SW 1271 (cell line): ENCODE measurements around the gene C2CD4D.
A peak's percentile ranks its signal among the peaks of the same experiment; 100 is the strongest.

Source experiments
- DNase-seq, 2 experiments: peaks; one replicate each; lab custom pipeline; 2025; lab: John Stamatoyannopoulos, UW

The C2CD4D gene

DNA sequence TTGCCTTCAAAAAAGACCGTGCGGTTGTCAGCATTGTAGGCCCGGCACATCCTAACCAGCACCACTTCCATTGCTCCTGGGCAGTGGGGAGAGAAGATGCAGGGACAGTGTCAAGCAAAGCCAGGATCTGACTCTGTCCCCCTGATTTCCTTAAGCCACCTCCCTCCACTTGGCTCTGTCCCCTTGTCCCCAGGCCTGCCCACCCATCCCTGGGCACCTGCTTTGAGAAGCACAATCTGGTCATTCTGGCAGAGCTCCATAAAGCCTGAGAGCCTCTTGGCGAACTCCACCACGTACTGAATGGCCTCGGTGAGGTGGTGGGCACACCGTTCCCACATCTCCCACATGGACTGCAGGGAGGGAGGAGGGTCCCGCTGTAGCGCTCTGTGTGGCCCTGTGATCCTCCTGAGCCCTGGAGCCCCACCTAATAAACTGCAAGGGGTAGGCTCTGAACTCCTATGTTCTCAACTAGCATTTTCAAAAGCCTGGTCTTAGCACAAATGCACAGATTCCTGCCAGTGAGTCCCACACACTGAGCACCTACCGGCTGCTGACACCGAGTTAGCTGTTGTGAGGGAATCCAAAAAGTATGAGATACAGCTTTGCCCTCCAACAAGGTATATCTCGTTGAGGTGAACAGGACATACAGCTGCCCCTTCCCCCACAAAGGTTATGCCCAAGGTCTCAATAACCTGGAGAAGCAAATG, 26.2 kb downstream of the C2CD4D start:
- no peak for DNase-seq

DNA sequence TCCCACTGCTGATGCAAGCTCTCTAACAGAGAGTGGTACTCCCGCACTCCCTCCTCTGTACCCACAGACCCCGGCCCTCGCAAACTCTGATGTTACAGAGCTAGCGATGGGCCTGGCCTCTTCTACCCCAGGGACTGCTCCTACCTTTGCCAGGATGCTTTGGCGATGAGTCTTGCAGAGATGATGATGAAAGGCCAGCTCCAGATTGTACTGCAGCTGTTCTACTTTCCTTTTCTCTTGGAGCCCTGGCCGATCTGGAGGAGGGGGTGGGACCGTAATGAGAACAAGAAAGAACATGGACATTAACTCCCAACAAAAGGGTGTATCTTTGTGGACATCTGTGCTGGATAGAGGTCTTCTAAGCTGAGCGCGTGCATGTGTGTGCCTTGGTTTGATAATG, 28.4 kb downstream of the C2CD4D start:
- no peak for DNase-seq

DNA sequence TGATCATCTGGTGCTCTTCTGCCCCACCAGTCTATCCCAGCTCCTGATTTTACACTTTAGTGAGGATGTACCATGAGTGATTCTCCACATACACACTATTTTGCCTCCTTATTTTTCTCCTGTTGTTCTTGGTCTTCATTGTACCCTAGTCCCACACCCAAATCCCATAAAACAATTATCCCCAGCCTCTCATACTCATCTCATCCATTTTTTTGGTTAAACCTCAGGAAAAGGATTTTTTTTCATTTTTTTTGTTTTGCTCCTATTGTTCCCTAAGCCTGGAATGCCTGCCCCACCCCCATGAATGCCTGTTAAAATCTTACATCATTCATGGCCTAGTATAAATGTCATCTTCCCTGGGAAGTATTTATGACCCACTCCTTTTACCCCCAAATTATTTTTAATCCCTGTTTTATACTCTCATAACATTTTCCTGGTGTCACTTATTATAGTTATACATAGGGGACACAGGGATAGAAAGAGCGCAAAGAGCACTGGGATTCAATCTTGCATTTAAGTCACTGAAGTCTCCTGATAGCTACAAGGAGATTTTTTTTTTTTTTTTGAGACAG, 29.5 kb downstream of the C2CD4D start:
- no peak for DNase-seq

DNA sequence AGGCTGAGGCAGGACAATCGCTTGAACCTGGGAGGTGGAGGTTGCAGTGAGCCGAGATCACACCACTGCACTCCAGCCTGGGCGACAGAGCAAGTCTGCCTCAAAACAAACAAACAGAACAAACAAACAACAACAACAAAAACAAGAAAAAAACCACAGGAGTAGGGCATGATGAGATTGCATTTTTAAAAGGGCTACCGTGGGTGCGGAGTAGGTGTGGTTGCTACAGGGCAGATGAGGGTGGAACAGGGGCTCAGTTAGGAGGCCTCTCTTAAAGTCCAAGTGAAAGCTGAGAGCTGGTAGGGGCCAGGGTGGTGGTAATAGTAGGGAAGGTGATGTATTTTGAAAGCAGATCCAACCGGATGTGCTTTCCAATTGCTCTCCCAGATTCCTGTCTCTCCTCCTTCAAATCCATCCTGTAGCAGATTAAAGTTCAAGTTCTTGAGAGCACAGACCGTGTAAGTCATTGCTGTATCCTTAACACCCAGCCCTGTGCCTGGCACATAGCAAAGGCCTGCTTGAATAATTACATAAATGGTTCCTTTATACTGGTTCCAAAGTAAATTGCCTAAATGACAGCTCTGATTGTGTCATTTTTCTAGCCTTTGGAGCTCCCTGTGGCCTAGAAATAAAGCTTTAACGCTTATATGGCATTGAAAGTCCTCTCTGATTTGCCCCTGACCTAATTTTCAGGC, 30.2 kb downstream of the C2CD4D start:
- DNase-seq: no peak

DNA sequence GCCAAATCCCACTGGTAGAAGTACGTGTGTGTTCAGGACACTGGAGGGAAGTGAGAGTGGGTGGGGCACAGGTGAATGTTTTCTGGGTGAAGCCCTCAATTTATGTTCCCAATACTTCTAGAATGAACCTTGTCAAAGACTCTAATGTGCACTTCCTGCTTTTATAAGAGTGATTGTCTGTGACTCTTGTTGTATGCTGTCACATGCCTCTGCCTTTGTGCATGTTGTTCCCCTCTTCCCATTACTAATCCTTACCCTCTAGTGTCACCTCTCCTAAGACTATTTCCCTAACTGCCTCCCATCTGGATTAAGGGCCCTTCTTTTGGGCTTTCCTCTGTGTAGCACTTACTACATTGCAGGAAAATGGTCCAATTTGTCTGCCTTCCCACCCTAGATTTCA, 31.9 kb downstream of the C2CD4D start:
- DNase-seq: no peak

DNA sequence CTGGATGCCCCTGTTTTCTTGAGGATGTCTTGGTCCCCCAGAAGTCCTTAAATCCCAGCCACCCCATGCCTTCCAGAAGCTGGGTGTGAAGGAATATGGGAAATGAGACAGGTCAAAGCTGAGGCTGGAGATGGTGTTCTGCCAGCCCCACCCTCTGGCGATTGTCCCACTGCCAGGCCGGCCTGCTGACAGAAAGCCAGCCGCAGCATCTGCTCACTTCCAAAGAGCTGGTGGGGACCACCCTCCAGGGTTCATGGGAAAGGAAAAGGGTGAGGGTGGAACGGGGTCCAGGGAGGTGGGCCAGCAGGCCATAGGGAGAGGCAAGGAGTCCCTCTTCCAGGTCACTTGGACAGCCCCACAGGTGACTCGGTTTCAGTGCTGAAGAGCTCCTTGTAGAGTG, 32.5 kb downstream of the C2CD4D start:
- DNase-seq: no peak

DNA sequence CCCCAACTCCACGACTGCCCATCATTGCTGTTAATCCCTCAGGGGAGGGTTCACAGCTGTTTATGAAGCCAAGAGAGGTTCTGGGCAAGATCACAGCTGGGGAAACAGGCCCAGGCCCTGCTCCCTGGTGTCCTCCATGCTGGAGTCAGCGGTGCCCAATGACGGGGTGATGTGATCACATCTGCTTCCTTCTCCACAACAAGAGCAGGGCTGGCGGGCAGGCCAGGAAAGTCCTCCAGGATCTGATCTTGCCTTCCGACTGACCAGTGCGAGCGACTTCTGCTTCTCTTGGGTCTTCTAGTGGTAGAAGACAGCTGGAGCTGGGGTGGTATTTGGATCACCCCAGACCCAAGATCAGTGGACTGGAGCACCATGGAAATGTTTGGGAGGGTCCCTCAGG, 33.5 kb downstream of the C2CD4D start:
- DNase-seq: no peak

DNA sequence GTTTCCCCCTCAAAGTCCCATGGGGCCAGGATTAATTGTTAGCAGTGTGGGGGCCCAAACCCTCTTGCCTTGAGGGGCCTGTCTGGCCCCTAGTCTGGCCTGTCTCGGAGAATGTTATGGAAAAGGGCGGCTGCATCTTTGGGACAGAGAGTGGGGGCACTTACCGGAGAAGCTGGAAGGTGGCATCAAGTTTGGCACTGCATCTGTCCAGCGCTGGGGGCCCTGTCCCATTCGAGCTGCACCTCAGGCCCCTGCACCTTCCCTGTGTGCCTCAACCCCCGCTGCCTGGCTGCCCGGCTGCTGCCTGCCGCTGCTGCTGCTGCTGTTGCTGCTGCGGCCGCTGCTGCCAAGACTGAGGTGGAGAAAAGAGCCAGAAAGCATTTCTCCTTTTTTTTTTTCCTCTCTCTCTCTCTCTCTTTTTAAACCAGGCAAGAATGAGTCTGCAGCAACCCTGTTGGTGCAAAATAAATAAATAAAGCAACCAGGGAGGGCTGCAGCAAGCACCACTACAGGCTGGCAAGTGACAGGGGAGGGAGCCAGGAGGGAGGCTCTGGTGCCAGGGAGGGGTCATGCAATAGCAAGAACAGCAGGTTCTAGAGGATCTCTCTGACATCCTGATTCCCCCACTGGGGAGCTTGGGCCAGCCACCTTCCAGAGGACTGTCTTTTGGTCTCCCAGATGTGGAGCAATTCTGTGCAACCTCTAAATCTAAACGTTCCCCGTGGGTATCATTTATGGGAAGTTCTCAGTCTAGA, 34.4 kb downstream of the C2CD4D start, which contains the start of gene LINGO4:
LINGO4 (minus strand) TSS at position 354 of the 755 bp plus-strand sequence. CDS start 2,715 bp downstream, outside the sequence.
- no peak for DNase-seq

DNA sequence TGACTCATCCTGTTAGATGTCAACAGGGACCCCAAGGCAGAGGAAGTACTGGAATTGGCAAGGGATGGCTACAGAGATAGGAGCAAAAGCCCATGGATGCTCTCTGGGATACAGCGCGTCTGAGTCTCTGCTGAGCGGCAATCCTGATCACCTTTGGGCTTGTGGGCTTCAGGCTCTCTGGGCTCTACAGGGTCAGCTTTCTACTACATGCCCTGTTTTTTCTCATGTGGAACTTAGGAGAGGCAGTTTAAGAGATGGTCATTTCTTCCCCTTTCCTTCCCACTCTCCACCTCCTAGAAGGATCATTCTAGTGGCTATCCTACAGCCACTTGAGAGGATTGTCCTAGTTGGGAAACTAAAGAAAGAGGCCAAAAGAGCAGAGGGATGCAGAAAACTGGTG, 35.7 kb downstream of the C2CD4D start:
- no peak for DNase-seq

DNA sequence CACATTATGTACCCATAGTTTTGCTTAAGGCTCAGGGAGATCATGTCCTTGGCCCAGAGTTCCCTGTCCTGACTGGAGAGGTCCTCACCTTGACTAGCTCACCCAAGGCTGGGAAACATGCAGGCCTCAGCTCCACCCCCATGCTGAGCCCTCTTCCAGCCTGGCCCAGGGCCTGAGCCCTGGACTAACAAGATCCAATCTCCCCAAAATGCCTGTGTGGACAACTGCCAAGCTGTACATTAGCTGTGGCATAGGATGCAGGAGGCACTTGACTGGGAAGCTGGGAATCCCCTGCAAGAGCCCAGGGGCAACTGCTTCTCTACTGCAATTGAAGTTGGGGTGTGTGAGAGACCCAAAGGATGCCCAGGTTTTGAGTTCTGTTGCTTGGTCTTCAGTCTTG, 36.5 kb downstream of the C2CD4D start:
- DNase-seq: no peak

DNA sequence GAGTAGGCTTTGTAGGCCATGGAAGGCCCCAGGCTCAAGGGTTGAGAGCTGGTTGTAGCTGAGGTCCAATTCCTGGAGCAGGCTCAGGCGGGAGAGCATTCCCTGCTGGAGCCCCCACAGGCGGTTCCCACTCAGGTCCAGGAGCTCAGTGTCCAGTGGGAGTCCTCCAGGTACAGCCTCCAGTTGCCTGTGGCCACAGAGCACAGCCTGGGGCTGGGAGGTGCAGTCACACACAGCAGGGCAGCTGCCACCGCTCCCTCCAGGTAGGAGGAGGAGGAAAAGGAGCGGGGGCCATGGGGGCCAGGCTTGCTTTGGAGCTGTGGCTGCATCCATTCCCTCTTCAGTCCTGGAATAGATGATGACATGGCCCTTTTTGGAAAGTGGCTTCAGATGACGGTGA, 37.2 kb downstream of the C2CD4D start:
- no peak for DNase-seq

DNA sequence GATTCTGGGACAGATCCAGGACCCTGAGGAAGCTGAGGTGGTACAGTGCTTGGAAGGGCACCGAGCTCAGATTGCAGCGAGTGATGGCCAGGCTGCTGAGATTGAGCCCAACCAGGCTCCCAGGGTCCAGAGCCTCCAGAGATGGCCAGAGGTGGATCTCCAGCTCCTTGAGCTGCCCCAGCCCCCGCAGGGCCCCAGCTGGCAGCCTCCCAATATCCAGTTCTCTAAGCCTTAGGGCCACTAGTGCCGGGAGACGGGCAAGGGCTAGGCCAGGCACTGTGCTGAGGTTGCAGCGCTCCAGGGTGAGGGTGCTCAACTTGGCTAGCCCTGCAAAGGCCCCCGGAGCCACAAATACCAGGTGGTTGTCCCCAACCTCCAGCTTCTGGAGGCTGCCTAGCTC, 37.8 kb downstream of the C2CD4D start:
- DNase-seq: no peak

DNA sequence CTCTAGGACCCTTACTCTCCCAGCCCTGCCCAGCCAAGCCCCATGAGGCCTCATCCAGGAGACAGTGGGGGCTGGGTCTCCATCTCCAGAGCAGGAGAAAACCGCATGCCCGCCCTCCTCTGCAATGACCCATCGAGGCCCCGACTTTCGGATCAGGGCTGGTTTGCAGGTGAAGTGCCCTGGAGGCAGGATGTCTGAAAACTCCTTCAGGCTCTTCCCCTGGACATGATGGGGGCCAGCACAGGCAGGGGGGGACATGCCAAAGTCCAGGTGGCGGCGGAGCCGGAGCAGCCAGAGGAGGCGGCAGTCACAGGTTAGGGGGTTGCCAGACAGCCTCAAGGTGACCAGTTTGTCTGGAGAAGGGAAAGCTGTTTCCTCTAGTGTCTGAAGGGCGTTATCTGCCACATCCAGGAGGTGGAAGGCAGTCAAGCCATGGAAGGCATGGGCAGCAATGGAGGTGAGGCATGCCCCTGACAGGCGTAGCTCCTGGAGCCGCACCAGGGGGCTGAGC, 38.3 kb downstream of the C2CD4D start:
- DNase-seq: no peak

DNA sequence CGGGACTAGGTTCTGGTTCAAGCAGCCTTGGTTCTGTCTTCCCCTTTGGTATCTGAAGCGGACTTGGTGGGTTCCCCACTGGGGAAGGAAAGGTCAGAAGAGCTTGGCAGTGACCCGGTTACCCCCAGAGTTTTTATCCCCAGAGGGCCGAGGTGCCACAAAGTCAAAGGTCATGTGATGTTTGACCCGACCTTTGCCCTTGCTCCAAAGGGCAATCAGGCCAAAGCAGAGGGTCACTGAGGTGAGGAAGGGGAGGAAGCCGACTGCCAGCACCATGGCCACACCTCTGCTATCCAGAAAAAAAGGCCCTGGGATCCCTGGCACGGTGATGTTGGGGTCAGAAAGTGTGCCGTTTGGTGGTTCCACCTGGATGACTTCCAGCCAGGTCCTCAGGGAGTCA, 38.8 kb downstream of the C2CD4D start:
- no peak for DNase-seq

DNA sequence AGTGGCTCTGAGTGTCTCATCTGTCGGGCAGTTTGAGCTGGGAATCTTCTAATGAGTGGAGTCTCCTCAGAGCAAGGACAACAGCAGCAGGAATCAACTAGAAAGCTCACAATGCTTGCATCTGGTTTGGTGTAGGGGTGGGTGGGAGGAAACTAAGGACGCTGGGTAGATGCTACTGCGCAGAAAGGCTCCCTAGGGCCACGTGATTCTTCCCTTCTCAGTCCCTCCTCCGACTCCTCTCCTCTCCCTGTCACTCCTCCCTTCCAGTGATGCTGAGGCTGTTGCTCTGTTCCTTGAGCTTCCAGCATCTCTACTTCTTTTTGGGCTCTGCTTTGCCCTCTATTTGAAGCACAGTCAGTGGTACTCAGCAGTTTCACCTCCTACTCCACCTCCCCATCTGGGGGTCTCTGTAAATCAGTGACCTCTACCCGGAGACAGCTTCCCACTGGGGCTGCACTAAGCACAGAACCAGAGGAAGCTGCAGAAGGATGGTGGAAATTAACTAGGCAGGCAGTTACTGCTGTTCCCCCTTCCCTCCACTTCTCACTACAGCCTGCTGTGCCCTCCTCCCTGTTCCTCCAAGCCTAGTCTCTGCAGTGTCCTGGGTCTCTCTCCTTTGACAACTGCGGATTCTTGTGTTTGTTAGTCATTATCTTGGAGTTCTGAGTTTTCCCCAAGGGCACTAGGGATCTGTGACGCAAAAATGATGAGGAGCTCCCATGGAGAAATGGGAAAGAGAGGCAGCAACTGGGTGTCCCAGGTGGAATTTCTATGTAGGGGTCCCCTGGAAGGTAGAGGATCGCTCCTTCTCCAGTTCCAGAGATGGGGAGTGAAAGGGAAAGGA, 40.2 kb downstream of the C2CD4D start:
- DNase-seq: no peak

DNA sequence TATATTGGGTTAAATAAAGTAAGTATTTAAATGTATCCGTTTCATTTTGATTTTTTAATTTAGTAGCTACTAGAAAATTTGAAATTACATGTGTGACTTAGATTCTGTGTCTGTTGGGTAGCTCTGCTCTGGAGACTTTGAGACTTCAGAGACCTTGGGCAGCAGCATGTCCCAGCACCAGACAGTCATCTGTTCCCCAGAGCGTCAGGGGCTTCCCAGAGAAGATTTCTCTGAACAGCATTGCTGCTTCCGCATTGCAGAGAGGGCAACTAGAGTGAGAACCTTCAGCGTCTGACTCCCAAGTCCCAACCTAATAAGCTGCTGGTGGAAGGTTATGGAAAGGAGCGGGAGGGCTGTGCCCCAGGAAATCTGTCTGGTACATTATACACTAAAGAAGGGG, 41.0 kb downstream of the C2CD4D start:
- no peak for DNase-seq

DNA sequence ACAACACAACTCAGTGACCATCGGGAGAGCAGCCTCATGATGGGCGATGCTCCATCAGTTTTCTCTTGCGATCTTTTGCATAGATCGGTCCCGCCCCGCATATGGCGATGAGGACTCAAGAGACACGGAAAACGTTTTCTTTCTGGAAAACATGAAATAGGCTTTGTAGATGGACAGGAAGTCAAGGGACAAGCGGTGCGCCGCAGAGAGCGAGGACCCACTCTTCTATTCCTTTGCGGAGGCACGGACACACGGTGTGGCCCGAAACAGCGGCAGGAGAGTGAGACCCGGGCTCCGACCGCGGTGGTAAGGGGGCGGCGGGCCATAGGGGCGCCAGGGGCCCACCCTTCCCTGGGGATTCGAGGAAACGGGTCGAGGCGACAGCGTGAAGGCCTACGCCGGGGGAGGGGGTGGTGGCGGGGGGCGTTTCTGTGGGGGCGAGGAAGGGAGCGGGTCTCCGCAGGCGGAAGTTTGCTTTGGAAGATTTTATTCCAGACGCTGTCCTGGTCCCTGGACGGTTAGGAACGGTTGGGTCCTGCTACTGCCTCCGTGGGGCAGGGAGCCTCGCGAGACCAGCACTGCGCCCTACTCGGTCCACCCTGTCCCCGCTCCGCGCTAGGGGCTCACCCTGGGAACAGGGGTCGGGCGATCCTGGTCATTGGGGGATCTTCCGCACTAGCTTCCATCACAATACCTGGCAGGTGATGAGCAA, 48.5 kb downstream of the C2CD4D start:
- no peak for DNase-seq

DNA sequence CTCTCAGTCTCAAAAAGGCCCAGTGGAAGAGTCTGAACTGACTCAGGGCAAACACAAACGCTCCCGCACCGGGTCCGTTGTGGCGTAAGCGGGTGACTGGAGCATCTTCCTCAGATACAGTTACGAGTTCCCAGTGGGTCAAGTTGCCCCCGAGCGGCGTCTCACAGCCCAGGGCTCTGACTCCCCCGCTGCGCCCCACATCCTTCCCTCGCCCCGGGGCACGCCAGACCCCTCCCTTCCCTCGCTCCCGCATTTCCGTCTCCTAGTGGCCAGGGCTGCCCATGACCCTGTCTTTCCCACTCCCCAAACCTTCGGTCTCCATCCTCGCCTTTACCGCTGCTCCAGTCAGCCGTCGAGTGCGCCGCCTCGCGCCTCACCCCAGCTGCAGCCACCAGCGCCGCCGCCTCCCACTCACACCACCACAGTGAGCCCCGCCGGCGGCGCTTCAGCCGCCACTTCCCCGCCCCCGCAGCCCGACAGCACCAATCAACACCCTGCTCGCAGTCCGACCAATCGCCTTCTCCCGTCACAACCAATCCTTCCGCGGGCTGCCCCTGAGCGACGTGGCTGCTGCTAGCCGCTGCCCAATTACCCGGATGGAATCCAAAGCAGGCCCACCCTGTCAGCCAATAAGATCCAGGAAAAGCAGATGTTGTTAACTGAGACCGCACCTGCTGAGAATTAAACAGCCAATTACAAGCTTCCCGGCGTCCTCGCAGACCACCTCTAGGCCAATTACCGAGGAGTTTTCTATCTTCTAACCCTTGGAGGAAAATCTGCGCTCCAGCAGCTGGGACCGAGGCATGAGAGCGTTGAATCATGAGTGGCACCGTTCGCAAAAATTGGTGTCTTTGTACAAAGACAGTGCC, 49.3 kb downstream of the C2CD4D start, which contains the start of gene TDRKH:
TDRKH (minus strand) TSS at position 430 of the 869 bp plus-strand sequence. CDS start 7,478 bp downstream, outside the sequence.
- DNase-seq: peak; percentile 91 to 98
